IgD-negative memory B cell (primary cell): ENCODE data around the gene C5orf63. TPM values are rescaled to one million over a fixed set of nuclear protein-coding genes. Genes with fewer than 3 reads are reported as not detected.
"Not testable (repeated sequence)": the region's sequence is repeated elsewhere in the genome, so short reads cannot be mapped to it uniquely, and the experiment has no call there.

ENCODE experiments used
- H3K27ac Mint-ChIP-seq, 3 donors: one replicate each; pipeline ENCODE4 v1.8.0; 2020 to 2022; ENCODE audit warnings: mild to moderate bottlenecking in 3 of 3, mixed read lengths in 3 of 3, moderate library complexity in 1 of 3
- H3K27me3 Mint-ChIP-seq: one replicate; pipeline ENCODE4 v1.8.0; 2021; ENCODE audit warnings: mixed read lengths
- H3K36me3 Mint-ChIP-seq: one replicate; pipeline ENCODE4 v1.8.0; 2020; ENCODE audit warnings: mild to moderate bottlenecking, mixed read lengths
- H3K4me1 Mint-ChIP-seq, 3 donors: one replicate each; pipeline ENCODE4 v1.8.0; 2020 to 2022; ENCODE audit warnings: mixed read lengths in 3 of 3, mild to moderate bottlenecking in 1 of 3
- H3K4me3 Mint-ChIP-seq, 4 donors: one replicate each; pipeline ENCODE4 v1.8.0; 2020 to 2022; ENCODE audit warnings: mild to moderate bottlenecking in 4 of 4, mixed read lengths in 4 of 4, moderate library complexity in 3 of 4
- H3K9me3 Mint-ChIP-seq, 3 donors: one replicate each; pipeline ENCODE4 v1.8.0; 2020 to 2021; ENCODE audit warnings: mixed read lengths in 3 of 3, mild to moderate bottlenecking in 1 of 3
- polyA plus RNA-seq: library from polyadenylated mRNA; unstranded; fragments of 300-500 nt; fragmentation: Illumina TruSeq; gene quantifications from one replicate; pipeline ENCODE4 v1.2.3, GENCODE V29; 2021

Gene C5orf63
- polyA plus RNA-seq, 1 donor from 2014 or later, result 11.1 TPM

DNA sequence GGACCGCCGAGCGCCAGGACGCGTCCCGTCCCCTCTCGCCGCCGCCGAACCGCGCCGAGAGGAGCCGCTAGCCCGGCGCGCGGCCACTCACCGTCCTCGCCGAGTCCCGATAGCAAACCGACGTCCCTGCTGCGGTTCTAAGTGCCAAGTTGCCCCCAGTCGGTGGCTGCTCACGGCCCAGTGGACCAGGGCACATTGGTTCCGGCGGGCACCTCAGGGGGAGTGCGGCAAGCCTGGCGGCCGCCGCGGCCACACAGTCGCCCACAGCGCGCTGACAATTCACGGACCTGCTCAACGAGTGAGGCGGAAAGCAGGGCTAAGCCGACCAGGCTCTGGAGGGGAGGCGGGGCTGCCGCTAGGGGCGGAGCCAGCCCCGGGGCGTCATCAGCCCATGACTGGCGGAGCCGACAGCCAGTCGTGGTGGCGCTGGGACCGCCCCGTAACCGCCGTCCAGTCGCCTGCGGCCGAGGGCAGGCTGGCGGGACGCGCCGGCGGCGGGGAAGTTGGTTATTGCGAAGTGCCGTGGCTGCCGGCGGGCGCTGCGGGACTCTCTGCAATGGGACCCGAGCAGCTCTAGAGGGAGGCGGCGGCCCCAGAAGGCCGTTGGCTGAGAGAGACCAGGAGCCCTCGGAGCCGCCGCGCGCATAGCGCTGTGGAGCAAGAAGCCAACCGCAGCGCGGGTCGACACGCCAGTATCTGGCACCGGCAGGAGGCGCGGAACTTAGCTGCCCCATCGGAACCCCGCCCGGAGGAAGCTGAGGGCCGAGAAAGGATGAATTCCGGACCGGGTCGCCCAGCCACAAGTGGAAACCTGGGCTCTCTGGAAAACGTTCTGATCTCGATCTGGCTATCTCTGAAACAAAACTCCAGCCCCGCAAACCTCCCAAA lies 42.8 kb downstream of the C5orf63 start, which contains the start of gene MARCHF3:
TSS of gene MARCHF3 (minus strand) at position 300 of the 888 bp plus-strand sequence. CDS start 112,387 bp downstream, outside the sequence.
- Mint-ChIP-seq H3K4me3 (peak within 1 kb of the TSS; percentile 93 to 98 (median 96)), H3K9me3 (no peaks in the 10 kb centered on the region), H3K36me3 (no peaks in the 10 kb centered on the region), H3K27ac (peak within 1 kb of the TSS; percentile 68 to 91 (median 90)), H3K4me1 (peaks cover 30 to 35% (median 30%) of the 10 kb centered on the region in 3 donors), H3K27me3 (no peaks in the 10 kb centered on the region)

DNA sequence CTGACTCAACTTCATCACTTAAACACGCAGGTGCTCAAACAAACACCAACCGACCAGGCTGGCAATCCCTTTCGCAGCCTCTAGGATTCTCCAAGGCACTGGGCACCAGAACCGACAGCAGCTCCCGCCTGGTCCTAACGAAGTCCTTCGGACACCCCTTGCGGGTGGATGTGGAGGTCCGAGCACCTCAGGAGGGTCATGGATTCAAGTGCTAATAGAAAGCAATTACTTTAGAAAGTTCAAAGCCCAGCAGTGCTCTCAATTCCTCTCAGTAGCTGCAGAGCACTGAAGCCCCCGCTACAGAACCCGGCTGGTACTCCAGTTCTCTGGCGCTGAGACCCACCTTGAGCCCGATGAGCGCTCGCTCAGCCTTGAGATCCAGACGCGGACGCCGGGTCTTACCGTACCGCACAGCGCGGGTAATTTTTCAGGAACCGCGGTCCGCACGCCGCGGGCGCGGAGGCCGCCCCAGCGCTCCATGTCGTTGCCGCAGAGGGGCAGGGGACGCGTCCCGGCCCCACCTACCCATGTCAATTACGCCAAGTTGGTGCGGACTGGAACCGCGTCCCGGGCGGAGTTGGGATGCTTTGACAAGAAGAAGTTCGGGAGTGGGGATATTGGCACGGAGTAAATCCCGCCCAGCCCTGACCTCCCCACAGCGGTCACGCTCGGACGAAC lies 43.6 kb downstream of the C5orf63 start:
- Mint-ChIP-seq H3K4me1 (peaks cover 31 to 37% (median 32%) of the 10 kb centered on the region in 3 donors), H3K9me3 (no peaks in the 10 kb centered on the region), H3K36me3 (no peaks in the 10 kb centered on the region), H3K27me3 (no peaks in the 10 kb centered on the region), H3K27ac (peak overlapping the region; percentile 31 to 71 (median 68)), H3K4me3 (peak overlapping the region; percentile 93 to 98 (median 96))

DNA sequence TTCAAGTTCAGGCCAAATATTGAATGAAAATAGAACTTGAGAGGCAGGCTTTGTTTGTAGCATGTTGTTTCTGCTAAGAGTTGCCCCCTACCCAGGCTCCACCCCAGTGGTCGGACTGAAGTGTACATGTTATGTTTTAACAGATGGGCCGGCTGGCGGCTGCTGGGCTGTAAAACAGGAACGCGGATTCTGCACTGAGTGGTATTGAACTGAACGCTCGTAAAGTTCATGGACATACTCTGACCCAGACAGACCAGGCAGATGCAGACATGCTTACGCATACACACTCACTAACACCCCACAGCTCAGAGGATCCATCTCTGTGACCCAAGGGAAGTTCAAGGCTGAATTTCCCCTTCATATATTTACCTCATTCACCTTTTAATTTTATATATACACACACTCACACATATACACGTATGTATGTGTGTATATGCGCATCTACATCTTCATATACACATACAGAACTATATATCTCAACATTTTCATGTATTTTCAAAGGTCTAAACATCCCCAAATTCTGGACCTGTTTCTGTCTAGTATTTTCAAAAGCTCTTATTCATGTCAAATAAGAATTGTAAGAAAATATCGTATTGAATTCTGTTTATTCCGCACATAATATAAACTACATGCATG lies 44.4 kb downstream of the C5orf63 start:
- Mint-ChIP-seq H3K36me3 (no peaks in the 10 kb centered on the region), H3K4me3 (peak overlapping the region; percentile 93 to 98 (median 96)), H3K27me3 (no peaks in the 10 kb centered on the region), H3K27ac (peak overlapping the region in 2 of 3 donors; percentile 31 to 68), H3K9me3 (no peaks in the 10 kb centered on the region), H3K4me1 (peaks cover 33 to 37% (median 37%) of the 10 kb centered on the region in 3 donors)

DNA sequence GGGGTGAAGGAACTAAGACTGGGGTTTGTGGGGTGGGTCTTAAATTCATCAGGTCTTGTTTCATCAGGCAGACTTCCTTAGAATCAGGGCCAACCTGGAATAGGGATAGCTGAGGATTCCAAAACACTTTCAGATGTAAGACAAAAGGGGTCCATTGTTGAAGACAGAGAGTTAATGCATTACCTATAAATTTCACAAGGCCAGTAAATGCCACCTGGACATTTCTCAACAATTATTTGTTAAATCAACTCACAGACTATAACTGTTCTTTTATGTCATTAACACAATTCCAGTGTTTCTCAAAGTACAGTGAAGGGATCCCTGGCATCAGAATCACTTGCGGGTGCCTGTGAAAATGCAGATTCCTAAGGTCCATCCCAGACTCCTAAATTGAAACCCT lies 45.8 kb downstream of the C5orf63 start:
- Mint-ChIP-seq H3K36me3 (no peaks in the 10 kb centered on the region), H3K4me3 (peak overlapping the region in 1 of 4 donors; percentile 60), H3K9me3 (no peaks in the 10 kb centered on the region), H3K4me1 (peaks cover 35 to 41% (median 35%) of the 10 kb centered on the region in 3 donors), H3K27me3 (no peaks in the 10 kb centered on the region), H3K27ac (peak overlapping the region in 1 of 3 donors; percentile 19)

DNA sequence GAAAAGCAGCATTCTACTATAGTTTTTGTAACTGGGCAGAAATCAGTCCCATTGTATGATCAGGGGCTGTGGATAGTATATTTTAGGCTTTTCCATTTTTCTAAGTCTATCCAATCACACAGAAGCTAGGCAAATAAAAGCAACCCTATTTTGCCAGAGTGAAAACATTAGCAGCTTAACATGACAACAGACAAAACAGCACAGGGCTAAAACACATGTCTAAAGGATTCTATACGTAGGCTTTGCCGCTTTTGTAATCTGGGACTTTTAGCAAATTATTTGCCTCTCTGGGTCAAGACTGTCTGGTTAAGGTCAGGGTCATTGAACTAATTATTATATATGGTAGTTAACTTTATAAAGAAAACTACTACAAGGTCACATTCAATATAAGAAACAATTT lies 47.1 kb downstream of the C5orf63 start:
- Mint-ChIP-seq H3K27me3 (no peaks in the 10 kb centered on the region), H3K4me3 (peak overlapping the region in 1 of 4 donors; percentile 4), H3K27ac (peak overlapping the region in 1 of 3 donors; percentile 55), H3K36me3 (no peaks in the 10 kb centered on the region), H3K9me3 (no peaks in the 10 kb centered on the region), H3K4me1 (peaks cover 29 to 54% (median 35%) of the 10 kb centered on the region in 3 donors)

DNA sequence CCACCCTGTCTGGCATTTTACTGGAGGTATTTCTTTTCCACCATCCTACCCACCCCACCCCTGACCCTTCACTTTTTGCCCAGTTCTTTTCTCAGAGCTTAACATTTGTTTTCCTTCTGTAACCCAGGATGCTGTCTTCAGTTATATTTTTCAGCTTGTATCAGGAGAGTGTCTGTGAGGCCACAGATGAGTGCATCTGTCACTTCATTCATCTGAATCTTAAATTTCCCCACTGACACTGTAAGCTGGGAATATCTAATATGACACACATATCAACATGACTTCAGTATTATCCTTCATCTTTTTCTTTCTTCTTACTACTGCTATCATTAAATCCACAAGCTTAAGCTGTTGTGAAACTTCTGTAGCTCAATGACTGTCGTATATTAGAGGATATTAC lies 47.8 kb downstream of the C5orf63 start:
- no peaks in the 10 kb centered on the region for H3K27me3 Mint-ChIP-seq
- H3K4me3 Mint-ChIP-seq, result peak overlapping the region in 1 of 4 donors; percentile 4
- H3K4me1 Mint-ChIP-seq, result peaks cover 29 to 59% (median 35%) of the 10 kb centered on the region in 3 donors
- H3K9me3 Mint-ChIP-seq, result no peaks in the 10 kb centered on the region
- no peaks in the 10 kb centered on the region for H3K36me3 Mint-ChIP-seq
- H3K27ac Mint-ChIP-seq, result peak overlapping the region; percentile 13 to 71 (median 55)

DNA sequence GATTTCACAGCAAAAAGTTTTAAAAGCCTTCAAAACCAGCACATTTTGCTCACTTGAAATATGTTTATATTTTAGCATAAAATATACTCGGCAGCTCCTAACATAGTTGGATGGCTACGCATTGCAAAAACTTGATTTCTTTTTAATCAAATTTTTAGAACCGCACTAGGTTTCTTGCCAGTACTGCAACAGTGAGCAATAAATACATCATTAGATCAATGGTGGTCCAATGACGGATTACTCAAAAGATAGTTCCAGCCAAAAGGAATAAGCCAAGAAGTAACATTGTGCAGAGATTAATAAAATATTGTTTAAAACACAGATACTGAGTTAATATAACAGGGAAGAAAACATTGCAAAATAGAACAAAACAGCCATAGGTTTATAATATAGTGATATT lies 48.5 kb downstream of the C5orf63 start:
- Mint-ChIP-seq H3K27me3 (no peaks in the 10 kb centered on the region), H3K4me1 (peaks cover 34 to 66% (median 37%) of the 10 kb centered on the region in 3 donors), H3K4me3 (peak overlapping the region in 1 of 4 donors; percentile 4), H3K27ac (no peak overlapping the region), H3K9me3 (no peaks in the 10 kb centered on the region), H3K36me3 (peaks cover 4% of the 10 kb centered on the region)

DNA sequence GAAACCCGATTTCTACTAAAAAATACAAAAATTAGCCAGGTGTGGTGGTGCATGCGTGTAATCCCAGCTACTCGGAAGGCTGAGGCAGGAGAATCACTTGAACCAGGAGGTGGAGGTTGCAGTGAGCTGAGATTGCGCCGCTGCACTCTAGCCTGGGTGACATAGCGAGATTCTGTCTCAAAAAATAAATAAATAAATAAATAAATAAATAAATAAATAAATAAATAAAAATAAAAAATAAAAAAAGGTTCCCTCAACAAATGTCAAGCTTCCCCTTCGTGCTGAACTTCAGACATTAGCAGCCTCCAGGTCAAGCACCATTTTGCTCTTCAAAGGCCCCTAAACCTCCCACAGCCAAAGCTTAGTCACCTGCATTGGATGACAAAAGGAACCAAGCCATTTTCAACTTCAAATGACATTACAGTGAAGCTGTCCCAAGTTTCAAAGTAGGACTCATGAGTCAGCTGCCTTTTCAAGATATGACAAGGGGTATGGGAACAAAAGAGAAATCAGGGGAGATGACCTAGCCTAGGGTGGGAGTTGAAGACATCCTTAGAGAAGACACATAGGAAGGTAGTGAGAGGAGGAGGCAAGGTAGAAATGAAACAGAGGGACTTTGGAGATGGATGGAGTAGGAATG lies 49.6 kb downstream of the C5orf63 start:
- not testable (repeated sequence) for H3K9me3 Mint-ChIP-seq, H3K4me3 Mint-ChIP-seq, H3K36me3 Mint-ChIP-seq, H3K27me3 Mint-ChIP-seq
- peak overlapping the region in 1 of 3 donors; percentile 82 for H3K27ac Mint-ChIP-seq
- H3K4me1 Mint-ChIP-seq, result peaks cover 30 to 64% (median 39%) of the 10 kb centered on the region in 3 donors

DNA sequence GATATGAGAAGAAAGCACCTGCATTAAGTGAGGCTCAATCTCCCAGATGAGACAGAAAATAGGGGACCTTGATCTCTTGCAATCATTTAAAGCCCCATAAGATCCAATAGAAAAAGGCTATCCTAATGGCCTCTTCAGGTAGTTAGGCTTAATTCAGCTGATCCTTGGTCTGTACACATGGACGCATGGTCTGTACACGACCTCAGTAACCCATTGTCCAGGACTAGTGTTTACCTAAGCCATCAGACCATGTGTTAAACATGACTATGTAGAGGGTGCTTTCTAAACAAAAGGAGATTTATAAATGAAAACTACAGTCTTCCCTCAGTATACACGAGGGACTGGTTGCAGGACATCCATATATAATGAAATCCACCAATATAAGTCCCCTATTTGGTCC lies 50.5 kb downstream of the C5orf63 start:
- Mint-ChIP-seq H3K4me3 (no peak overlapping the region), H3K27ac (no peak overlapping the region), H3K4me1 (peaks cover 28 to 61% (median 37%) of the 10 kb centered on the region in 3 donors), H3K36me3 (peaks cover 4% of the 10 kb centered on the region), H3K27me3 (no peaks in the 10 kb centered on the region), H3K9me3 (no peaks in the 10 kb centered on the region)

DNA sequence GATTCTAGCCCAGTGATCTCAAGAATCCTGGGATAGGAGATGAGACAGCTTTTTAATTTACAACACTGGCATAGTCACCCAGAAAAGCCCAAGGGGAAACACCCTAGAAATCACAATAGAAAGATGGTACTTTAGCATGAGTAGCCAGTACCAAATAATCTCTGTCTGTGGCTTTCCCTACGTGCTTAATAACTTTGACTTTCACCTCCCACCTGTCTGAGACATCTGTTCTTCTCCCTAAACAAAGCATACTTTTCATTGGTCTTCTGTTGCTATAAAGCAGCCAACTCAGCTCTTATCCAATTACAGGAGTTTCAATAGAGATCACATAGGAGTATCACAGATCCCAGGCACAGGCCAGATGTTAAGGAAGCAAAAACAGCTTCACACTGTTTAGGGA lies 53.4 kb downstream of the C5orf63 start:
- H3K27ac Mint-ChIP-seq, result peak overlapping the region; percentile 0 to 85 (median 9)
- H3K36me3 Mint-ChIP-seq, result peaks cover 6% of the 10 kb centered on the region
- peaks cover 14 to 49% (median 29%) of the 10 kb centered on the region in 3 donors for H3K4me1 Mint-ChIP-seq
- no peak overlapping the region for H3K4me3 Mint-ChIP-seq
- H3K9me3 Mint-ChIP-seq, result peaks cover 0 to 2% (median 0%) of the 10 kb centered on the region in 3 donors
- no peaks in the 10 kb centered on the region for H3K27me3 Mint-ChIP-seq

DNA sequence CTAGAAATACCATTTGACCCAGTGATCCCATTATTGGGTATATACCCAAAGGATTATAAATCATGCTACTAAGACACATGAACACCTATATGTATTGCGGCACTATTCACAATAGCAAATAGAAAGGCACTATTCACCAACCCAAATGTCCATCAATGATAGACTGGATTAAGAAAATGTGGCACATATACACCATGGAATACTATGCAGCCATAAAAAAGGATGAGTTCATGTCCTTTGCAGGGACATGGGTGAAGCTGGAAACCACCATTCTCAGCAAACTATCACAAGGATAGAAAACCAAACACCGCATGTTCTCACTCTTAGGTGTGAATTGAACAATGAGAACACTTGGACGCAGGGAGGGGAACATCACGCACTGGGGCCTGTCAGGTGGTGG lies 56.6 kb downstream of the C5orf63 start:
- H3K9me3 Mint-ChIP-seq, H3K27me3 Mint-ChIP-seq, H3K4me3 Mint-ChIP-seq, H3K27ac Mint-ChIP-seq, H3K36me3 Mint-ChIP-seq: not testable (repeated sequence)
- H3K4me1 Mint-ChIP-seq, result peaks cover 38 to 64% (median 48%) of the 10 kb centered on the region in 3 donors

DNA sequence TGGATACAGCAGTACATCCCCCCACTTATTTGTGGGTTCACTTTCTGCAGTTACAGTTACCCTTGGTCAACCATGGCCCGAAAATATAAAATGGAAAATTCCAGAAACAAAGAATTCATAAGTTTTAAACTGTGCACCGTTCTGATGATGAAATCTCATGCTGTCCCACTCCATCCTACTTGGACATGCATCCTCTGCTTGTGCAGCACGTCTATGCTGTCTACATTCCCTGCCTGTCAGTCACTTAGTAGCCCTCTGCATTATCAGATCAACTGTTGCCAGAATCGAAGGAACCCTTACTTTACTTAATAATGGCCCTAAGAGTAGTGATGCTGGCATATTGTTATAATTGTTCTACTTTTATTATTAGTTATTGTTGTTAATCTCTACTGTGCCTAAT lies 57.6 kb downstream of the C5orf63 start:
- H3K27ac Mint-ChIP-seq, result no peak overlapping the region
- H3K36me3 Mint-ChIP-seq, result peaks cover 6% of the 10 kb centered on the region
- no peak overlapping the region for H3K4me3 Mint-ChIP-seq
- H3K4me1 Mint-ChIP-seq, result peaks cover 38 to 61% (median 49%) of the 10 kb centered on the region in 3 donors
- peaks cover 0 to 2% (median 0%) of the 10 kb centered on the region in 3 donors for H3K9me3 Mint-ChIP-seq
- H3K27me3 Mint-ChIP-seq, result peaks cover 2% of the 10 kb centered on the region

DNA sequence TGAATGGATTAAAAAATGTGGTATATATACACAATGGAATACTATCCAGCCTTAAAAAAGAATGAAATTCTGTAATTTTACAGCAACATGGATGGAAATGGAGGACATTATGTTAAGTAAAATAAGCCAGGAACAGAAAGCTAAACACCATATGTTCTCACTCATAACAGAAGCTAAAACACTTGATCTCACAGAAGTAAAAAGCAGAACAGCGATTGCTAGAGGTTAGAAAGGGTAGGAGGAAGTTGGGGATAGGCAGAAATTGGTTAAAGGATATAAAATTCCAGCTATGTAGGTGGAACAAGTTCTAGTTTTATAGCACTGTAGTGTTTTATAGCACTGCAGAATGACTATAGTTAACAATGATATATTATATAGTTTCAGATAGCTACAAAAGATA lies 58.7 kb downstream of the C5orf63 start:
- Mint-ChIP-seq H3K9me3 (peaks cover 0 to 2% (median 0%) of the 10 kb centered on the region in 3 donors), H3K27me3 (peaks cover 2% of the 10 kb centered on the region), H3K36me3 (peaks cover 6% of the 10 kb centered on the region), H3K4me3 (peak overlapping the region in 1 of 4 donors; percentile 33), H3K27ac (no peak overlapping the region), H3K4me1 (peaks cover 37 to 55% (median 50%) of the 10 kb centered on the region in 3 donors)

DNA sequence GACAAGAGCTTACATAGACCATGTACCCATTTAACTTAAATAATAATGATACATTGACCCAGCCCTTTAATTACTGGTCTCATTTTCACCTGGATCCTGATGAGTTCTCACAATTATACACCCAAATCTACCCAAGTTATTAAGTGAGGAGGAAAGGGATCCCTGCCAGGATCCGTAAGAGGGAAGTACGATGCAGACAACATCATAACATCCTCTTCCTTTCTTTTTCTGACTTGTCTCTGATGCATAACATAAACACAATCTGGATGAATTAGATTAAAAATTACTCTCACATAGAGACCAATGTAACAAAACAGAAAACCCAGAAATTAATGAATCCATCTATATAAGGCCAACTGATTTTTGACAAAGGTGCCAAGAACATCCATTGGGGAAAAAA lies 59.9 kb downstream of the C5orf63 start:
- peaks cover 33 to 50% (median 46%) of the 10 kb centered on the region in 3 donors for H3K4me1 Mint-ChIP-seq
- peaks cover 2% of the 10 kb centered on the region for H3K27me3 Mint-ChIP-seq
- peaks cover 0 to 2% (median 0%) of the 10 kb centered on the region in 3 donors for H3K9me3 Mint-ChIP-seq
- H3K27ac Mint-ChIP-seq, result no peak overlapping the region
- H3K36me3 Mint-ChIP-seq, result peaks cover 6% of the 10 kb centered on the region
- H3K4me3 Mint-ChIP-seq, result peak overlapping the region in 3 of 4 donors; percentile 5 to 76 (median 21)
